ENCODE measurements around the gene AMBN. TPM values are rescaled to one million over a fixed set of nuclear protein-coding genes. Genes with fewer than 3 reads are reported as not detected.

AMBN gene
- total RNA-seq, 1 experiment from 2014 or later, result not detected

DNA sequence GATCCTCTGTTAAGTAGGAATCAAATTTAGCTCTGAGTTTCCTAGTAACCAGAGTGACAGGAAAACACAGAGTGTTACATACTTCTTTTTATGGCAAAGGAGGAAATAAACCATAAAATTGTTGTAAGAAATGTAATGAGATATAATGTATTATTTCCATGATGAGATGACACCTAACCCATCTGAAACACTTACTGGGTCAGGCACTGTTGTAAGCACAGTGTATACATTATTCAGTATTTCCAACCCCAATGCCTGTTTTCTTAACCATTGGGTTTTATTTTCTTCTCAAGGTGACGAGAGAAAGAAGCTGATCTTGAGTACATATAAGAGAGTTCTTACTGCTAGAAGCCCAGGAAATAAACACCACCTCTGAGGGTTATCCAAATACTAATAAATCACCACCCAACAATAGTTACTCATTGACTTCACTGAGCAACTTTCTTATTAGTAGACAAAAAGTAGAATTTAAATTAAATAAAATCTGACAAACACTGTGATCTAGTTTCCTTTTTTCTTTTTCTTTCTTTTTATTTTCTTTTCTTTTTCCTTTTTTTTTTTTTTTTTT is 32.3 kb downstream of the AMBN start:
- Histone ChIP-seq H3K27me3 (ENCODE audit: control insufficient read depth, insufficient read depth, low read length) (no peaks in the 10 kb centered on the region), H3K4me1 (ENCODE audit: control insufficient read depth, insufficient read depth, low read length) (no peaks in the 10 kb centered on the region), H3K4me3 (ENCODE audit: low read depth in 2 of 2, low read length in 2 of 2) (no peak overlapping the region), H3K36me3 (ENCODE audit: control insufficient read depth, insufficient read depth, low read length) (no peaks in the 10 kb centered on the region), H3K9me3 (ENCODE audit: control insufficient read depth, insufficient read depth, low read depth, low read length) (no peaks in the 10 kb centered on the region), H3K27ac (ENCODE audit: low read length) (no peak overlapping the region)
- DNase-seq (ENCODE audit: low read depth, low spot score), result no peak
- POLR2A ChIA-PET, result no interaction called here
- CTCF ChIA-PET, result no interaction called here
- in situ Hi-C loops (cut with HindIII; ENCODE audit: low pct_unique_long_range_greater_than_20kb, low sequenced_read_pairs) (no loop called here), intact Hi-C loops (cut with micrococcal nuclease; ENCODE audit: unreplicated experiment) (no loop called here)
- no peak for ATAC-seq
- TF ChIP-seq, protein P1, sequence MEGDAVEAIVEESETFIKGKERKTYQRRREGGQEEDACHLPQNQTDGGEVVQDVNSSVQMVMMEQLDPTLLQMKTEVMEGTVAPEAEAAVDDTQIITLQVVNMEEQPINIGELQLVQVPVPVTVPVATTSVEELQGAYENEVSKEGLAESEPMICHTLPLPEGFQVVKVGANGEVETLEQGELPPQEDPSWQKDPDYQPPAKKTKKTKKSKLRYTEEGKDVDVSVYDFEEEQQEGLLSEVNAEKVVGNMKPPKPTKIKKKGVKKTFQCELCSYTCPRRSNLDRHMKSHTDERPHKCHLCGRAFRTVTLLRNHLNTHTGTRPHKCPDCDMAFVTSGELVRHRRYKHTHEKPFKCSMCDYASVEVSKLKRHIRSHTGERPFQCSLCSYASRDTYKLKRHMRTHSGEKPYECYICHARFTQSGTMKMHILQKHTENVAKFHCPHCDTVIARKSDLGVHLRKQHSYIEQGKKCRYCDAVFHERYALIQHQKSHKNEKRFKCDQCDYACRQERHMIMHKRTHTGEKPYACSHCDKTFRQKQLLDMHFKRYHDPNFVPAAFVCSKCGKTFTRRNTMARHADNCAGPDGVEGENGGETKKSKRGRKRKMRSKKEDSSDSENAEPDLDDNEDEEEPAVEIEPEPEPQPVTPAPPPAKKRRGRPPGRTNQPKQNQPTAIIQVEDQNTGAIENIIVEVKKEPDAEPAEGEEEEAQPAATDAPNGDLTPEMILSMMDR (IDR thresholded peaks at IDR 0.05), result no peak
- TF ChIP-seq, protein P2, sequence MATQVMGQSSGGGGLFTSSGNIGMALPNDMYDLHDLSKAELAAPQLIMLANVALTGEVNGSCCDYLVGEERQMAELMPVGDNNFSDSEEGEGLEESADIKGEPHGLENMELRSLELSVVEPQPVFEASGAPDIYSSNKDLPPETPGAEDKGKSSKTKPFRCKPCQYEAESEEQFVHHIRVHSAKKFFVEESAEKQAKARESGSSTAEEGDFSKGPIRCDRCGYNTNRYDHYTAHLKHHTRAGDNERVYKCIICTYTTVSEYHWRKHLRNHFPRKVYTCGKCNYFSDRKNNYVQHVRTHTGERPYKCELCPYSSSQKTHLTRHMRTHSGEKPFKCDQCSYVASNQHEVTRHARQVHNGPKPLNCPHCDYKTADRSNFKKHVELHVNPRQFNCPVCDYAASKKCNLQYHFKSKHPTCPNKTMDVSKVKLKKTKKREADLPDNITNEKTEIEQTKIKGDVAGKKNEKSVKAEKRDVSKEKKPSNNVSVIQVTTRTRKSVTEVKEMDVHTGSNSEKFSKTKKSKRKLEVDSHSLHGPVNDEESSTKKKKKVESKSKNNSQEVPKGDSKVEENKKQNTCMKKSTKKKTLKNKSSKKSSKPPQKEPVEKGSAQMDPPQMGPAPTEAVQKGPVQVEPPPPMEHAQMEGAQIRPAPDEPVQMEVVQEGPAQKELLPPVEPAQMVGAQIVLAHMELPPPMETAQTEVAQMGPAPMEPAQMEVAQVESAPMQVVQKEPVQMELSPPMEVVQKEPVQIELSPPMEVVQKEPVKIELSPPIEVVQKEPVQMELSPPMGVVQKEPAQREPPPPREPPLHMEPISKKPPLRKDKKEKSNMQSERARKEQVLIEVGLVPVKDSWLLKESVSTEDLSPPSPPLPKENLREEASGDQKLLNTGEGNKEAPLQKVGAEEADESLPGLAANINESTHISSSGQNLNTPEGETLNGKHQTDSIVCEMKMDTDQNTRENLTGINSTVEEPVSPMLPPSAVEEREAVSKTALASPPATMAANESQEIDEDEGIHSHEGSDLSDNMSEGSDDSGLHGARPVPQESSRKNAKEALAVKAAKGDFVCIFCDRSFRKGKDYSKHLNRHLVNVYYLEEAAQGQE (IDR thresholded peaks at IDR 0.05; ENCODE audit: insufficient read depth in 1 of 2, low read depth in 2 of 2, low read length in 1 of 2), result no peak
- TF ChIP-seq POLR2AphosphoS5 (IDR thresholded peaks at IDR 0.05; ENCODE audit: low read depth, low read length), result no peak
- no peak for TF ChIP-seq SIN3A (IDR thresholded peaks at IDR 0.05; ENCODE audit: borderline replicate concordance, insufficient read depth, low read depth, low read length)
- no peak for TF ChIP-seq TCF7L2 (IDR thresholded peaks at IDR 0.05; ENCODE audit: low read depth, low read length)
- BruUV-seq (replicated peaks), result no TSS peak

DNA sequence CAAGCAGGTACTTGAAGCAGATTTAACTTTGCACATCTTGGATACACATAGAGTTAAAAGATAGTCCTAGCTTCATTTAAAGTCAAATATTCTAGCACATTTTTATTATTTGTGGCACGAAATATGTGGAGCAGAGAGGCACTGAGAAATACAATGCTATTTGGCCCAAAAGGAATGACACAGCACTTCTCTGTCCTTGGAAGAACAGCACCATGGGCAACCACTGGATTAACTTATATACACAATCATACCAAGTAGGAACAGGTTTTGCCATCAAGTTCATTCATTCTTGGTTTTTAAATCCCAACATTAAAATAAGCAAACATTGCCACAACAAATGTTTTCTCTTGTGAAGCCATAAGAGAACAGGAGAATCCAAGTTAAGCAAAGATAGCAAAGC is 35.6 kb downstream of the AMBN start:
- H3K27ac ChIP-seq (ENCODE audit: low read length), result no peak overlapping the region
- TF ChIP-seq POLR2AphosphoS5 (IDR thresholded peaks at IDR 0.05; ENCODE audit: low read depth, low read length) (no peak), SIN3A (IDR thresholded peaks at IDR 0.05; ENCODE audit: borderline replicate concordance, insufficient read depth, low read depth, low read length) (no peak), TCF7L2 (IDR thresholded peaks at IDR 0.05; ENCODE audit: low read depth, low read length) (no peak)
- TF ChIP-seq, protein P2 (IDR thresholded peaks at IDR 0.05; ENCODE audit: insufficient read depth in 1 of 2, low read depth in 2 of 2, low read length in 1 of 2), result no peak
- TF ChIP-seq, protein P1 (IDR thresholded peaks at IDR 0.05), result no peak
- BruUV-seq (replicated peaks), result no TSS peak
- intact Hi-C loops (cut with micrococcal nuclease; ENCODE audit: unreplicated experiment), result no loop called here
- in situ Hi-C loops (cut with HindIII; ENCODE audit: low pct_unique_long_range_greater_than_20kb, low sequenced_read_pairs), result no loop called here
- no peak overlapping the region for H3K4me3 ChIP-seq (ENCODE audit: low read depth in 2 of 2, low read length in 2 of 2)
- H3K36me3 ChIP-seq (ENCODE audit: control insufficient read depth, insufficient read depth, low read length), result no peaks in the 10 kb centered on the region
- no peaks in the 10 kb centered on the region for H3K4me1 ChIP-seq (ENCODE audit: control insufficient read depth, insufficient read depth, low read length)
- ChIA-PET POLR2A (no interaction called here), CTCF (no interaction called here)
- H3K9me3 ChIP-seq (ENCODE audit: control insufficient read depth, insufficient read depth, low read depth, low read length), result no peaks in the 10 kb centered on the region
- DNase-seq (ENCODE audit: low read depth, low spot score), result no peak
- ATAC-seq, result no peak
- no peaks in the 10 kb centered on the region for H3K27me3 ChIP-seq (ENCODE audit: control insufficient read depth, insufficient read depth, low read length)

Measured in Panc1 (cell line).